ENCODE results near the gene ZFP42.

DNA sequence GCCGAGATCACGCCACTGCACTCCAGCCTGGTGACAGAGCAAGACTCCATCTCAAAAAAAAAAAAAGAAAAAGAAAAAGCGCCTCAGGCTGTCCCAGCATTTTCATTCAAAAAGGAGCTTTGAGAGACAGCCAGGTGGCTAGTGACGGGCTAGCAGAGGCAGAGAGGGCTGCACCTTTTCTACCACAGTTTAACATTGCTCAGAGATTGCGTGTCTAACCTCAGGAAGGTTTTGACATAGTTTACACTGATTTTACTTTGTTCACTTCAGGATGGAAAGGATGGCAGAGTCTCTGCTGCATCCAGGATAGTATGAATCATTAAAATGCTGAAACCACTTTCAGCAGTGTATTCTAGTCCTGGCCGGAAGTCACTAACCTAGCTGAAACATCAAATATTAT is 28.1 kb downstream of the ZFP42 start:
- TF ChIP-seq GATA3 (IDR thresholded peaks at IDR 0.05; ENCODE audit: low read depth, low read length) (no peak), GATA2 (IDR thresholded peaks at IDR 0.05; ENCODE audit: low read depth, low read length) (no peak)

All from SH-SY5Y (cell line).